H1 (cell line): ENCODE measurements around the gene YAF2. TPM values are rescaled to one million over a fixed set of nuclear protein-coding genes. Genes with fewer than 3 reads are reported as not detected.

ENCODE experiments used
- CTCF ChIA-PET: fragments of 300-600 bp; sonication (Branson Sonifier 250); formaldehyde crosslinking; loops from one replicate; lab custom pipeline; 2021; ENCODE audit not compliant: partially characterized antibody; lab: Charles Lee
- POLR2A ChIA-PET: fragments of 300-600 bp; sonication (Branson Sonifier 250); formaldehyde crosslinking; loops from one replicate; lab custom pipeline; 2021; ENCODE audit warnings: inconsistent platforms; ENCODE audit not compliant: partially characterized antibody; lab: Charles Lee
- DNase-seq, 2 experiments: peaks; one replicate each; pipeline versions ENCODE4 v3.0.0 to v3.0.0-alpha.2; 2010 to 2022; ENCODE audit warnings: low spot score in 2 of 2, low read depth in 1 of 2, mixed read lengths in 1 of 2
- FAIRE-seq: peaks from 2 replicates; lab custom pipeline; 2011; peaks lifted over from hg19 to GRCh38; lab: Jason Lieb, UNC
- H2AFZ ChIP-seq: 2 replicates; pipeline ENCODE4 v1.8.1; 2012; ENCODE audit warnings: low read length, inconsistent platforms
- H2AK5ac ChIP-seq: 2 replicates; pipeline ENCODE4 v1.6.1; 2013; ENCODE audit warnings: low read depth, low read length
- H2BK120ac ChIP-seq: replicated peaks from 2 replicates; pipeline ENCODE3; 2013; ENCODE audit warnings: low read depth, low read length, inconsistent platforms
- H2BK12ac ChIP-seq: 2 replicates; pipeline ENCODE4 v1.6.1; 2013; ENCODE audit warnings: low read depth, low read length
- H2BK15ac ChIP-seq: 2 replicates; pipeline ENCODE4 v1.6.1; 2013; ENCODE audit warnings: low read length
- H2BK20ac ChIP-seq: 2 replicates; pipeline ENCODE4 v1.6.1; 2013; ENCODE audit warnings: low read length
- H2BK5ac ChIP-seq: 2 replicates; pipeline ENCODE4 v1.6.1; 2013; ENCODE audit warnings: low read depth, low read length
- H3K14ac ChIP-seq: 2 replicates; pipeline ENCODE4 v1.6.1; 2013; ENCODE audit warnings: inconsistent platforms; ENCODE audit not compliant: insufficient read length
- H3K18ac ChIP-seq: 2 replicates; pipeline ENCODE4 v1.6.1; 2013; ENCODE audit warnings: low read length; ENCODE audit errors: extremely low read depth
- H3K23ac ChIP-seq: 2 replicates; pipeline ENCODE4 v1.6.1; 2013; ENCODE audit warnings: inconsistent platforms; ENCODE audit not compliant: insufficient read length
- H3K23me2 ChIP-seq: 2 replicates; pipeline ENCODE4 v1.6.1; 2013; ENCODE audit warnings: low read depth, low read length
- H3K27ac ChIP-seq: 2 replicates; pipeline ENCODE4 v1.6.1; 2011; ENCODE audit warnings: low read depth, low read length, inconsistent platforms
- H3K27me3 ChIP-seq, 4 experiments: replicated peaks in 1 of 4; 1 replicate in 1 of 4; 2 replicates in 3 of 4; pipeline versions ENCODE4 v1.6.1 to v1.8.1; 2011 to 2013; ENCODE audit warnings: low read length in 3 of 4, mild to moderate bottlenecking in 3 of 4, inconsistent platforms in 2 of 4, mixed read lengths in 2 of 4, moderate library complexity in 1 of 4; ENCODE audit not compliant: control insufficient read depth in 3 of 4, insufficient read depth in 3 of 4; ENCODE audit errors: extremely low read depth in 1 of 4
- H3K36me3 ChIP-seq, 4 experiments: 2 replicates each; pipeline versions ENCODE4 v1.6.1 to v1.8.1; 2011 to 2013; ENCODE audit warnings: mild to moderate bottlenecking in 4 of 4, low read length in 3 of 4, moderate library complexity in 2 of 4, control low read depth in 1 of 4, inconsistent platforms in 1 of 4; ENCODE audit not compliant: insufficient read depth in 4 of 4, control insufficient read depth in 2 of 4
- H3K4ac ChIP-seq: replicated peaks from 2 replicates; pipeline ENCODE3; 2013; ENCODE audit warnings: low read length, low read depth, mixed read lengths, inconsistent platforms; ENCODE audit not compliant: insufficient read length
- H3K4me1 ChIP-seq, 4 experiments: replicated peaks in 1 of 4; 1 replicate in 1 of 4; 2 replicates in 3 of 4; pipeline versions ENCODE4 v1.6.1 to v1.8.1; 2011 to 2013; ENCODE audit warnings: low read length in 3 of 4, inconsistent platforms in 2 of 4, mixed read lengths in 1 of 4; ENCODE audit not compliant: insufficient read depth in 4 of 4, control insufficient read depth in 3 of 4
- H3K4me2 ChIP-seq, 2 experiments: 2 replicates each; pipeline versions ENCODE4 v1.6.1 to v1.8.1; 2011 to 2013; ENCODE audit warnings: low read depth in 2 of 2, low read length in 2 of 2, control low read depth in 1 of 2, inconsistent platforms in 1 of 2, mild to moderate bottlenecking in 1 of 2; ENCODE audit not compliant: insufficient read depth in 1 of 2
- H3K4me3 ChIP-seq, 4 experiments: fragments of 200-600, 300-600 bp in 1 of 4; sonication (generic), shearing (Covaris generic), sonication (Bioruptor Twin) in 1 of 4; 2 replicates each; pipeline versions ENCODE4 v1.5.1 to v1.8.1; 2011 to 2016; ENCODE audit warnings: low read length in 4 of 4, low read depth in 3 of 4, control low read depth in 2 of 4, inconsistent platforms in 2 of 4, mild to moderate bottlenecking in 2 of 4, mixed read lengths in 1 of 4, moderate library complexity in 1 of 4; ENCODE audit not compliant: insufficient read depth in 2 of 4; ENCODE audit errors: extremely low read depth in 1 of 4
- H3K56ac ChIP-seq: replicated peaks from 2 replicates; pipeline ENCODE3; 2013; ENCODE audit warnings: low read depth, mild to moderate bottlenecking, mixed read lengths, low read length, inconsistent platforms; ENCODE audit not compliant: insufficient read length
- H3K79me1 ChIP-seq: 2 replicates; pipeline ENCODE4 v1.6.1; 2013; ENCODE audit warnings: low read depth, low read length, control low read depth
- H3K79me2 ChIP-seq, 2 experiments: 2 replicates each; pipeline versions ENCODE4 v1.6.1 to v1.8.1; 2012 to 2013; ENCODE audit warnings: low read length in 2 of 2, mild to moderate bottlenecking in 2 of 2, inconsistent platforms in 1 of 2; ENCODE audit not compliant: insufficient read depth in 2 of 2, control insufficient read depth in 1 of 2
- H3K9ac ChIP-seq, 4 experiments: replicated peaks in 1 of 4; 1 replicate in 1 of 4; 2 replicates in 3 of 4; pipeline versions ENCODE4 v1.6.1 to v1.8.1; 2011 to 2013; ENCODE audit warnings: low read depth in 3 of 4, low read length in 3 of 4, control low read depth in 2 of 4, mild to moderate bottlenecking in 2 of 4, moderate library complexity in 2 of 4, inconsistent platforms in 1 of 4; ENCODE audit errors: extremely low read depth in 1 of 4
- H3K9me3 ChIP-seq, 2 experiments: 2 replicates each; pipeline versions ENCODE4 v1.6.1 to v1.8.1; 2012 to 2013; ENCODE audit warnings: mild to moderate bottlenecking in 2 of 2, moderate library complexity in 2 of 2, control low read depth in 1 of 2, inconsistent platforms in 1 of 2, low read depth in 1 of 2, low read length in 1 of 2, mixed read lengths in 1 of 2; ENCODE audit not compliant: insufficient read depth in 2 of 2
- H4K20me1 ChIP-seq, 2 experiments: replicated peaks in 1 of 2; 2 replicates each; pipeline versions ENCODE3 to v1.8.1; 2011 to 2013; ENCODE audit warnings: inconsistent platforms in 2 of 2, low read length in 2 of 2, mild to moderate bottlenecking in 1 of 2; ENCODE audit not compliant: insufficient read depth in 2 of 2, control insufficient read depth in 1 of 2
- H4K5ac ChIP-seq: 2 replicates; pipeline ENCODE4 v1.6.1; 2013; ENCODE audit warnings: low read length, low read depth, mixed read lengths, inconsistent platforms; ENCODE audit not compliant: insufficient read length
- H4K8ac ChIP-seq: 2 replicates; pipeline ENCODE4 v1.8.0; 2013; ENCODE audit warnings: mild to moderate bottlenecking, moderate library complexity, low read length, inconsistent platforms; ENCODE audit not compliant: insufficient read depth; ENCODE audit errors: extremely low read depth
- H4K91ac ChIP-seq: replicated peaks from 2 replicates; pipeline ENCODE3; 2013; ENCODE audit warnings: low read length, mixed read lengths, inconsistent platforms; ENCODE audit not compliant: insufficient read length
- BACH1 ChIP-seq: IDR thresholded peaks from 2 replicates; pipeline ENCODE4 v1.6.1; 2012; ENCODE audit warnings: low read length, improper control_type of control experiment
- CBX5 ChIP-seq: fragments of 300-800, 300-1000 bp; sonication (generic); IDR thresholded peaks from 2 replicates; pipeline ENCODE4 v1.7.1; 2016; ENCODE audit warnings: antibody characterized with exemption, low read length, low read depth
- CBX8 ChIP-seq: fragments of 300-800, 300-1000 bp; sonication (generic); IDR thresholded peaks from 2 replicates; pipeline ENCODE4 v1.7.1; 2016; ENCODE audit warnings: low read depth, low read length, borderline replicate concordance
- CEBPB ChIP-seq: IDR thresholded peaks from 2 replicates; pipeline ENCODE4 v1.6.1; 2012; ENCODE audit warnings: low read depth, low read length
- CHD1 ChIP-seq: IDR thresholded peaks from 2 replicates; pipeline ENCODE4 v1.6.1; 2012; ENCODE audit warnings: low read depth, low read length, improper control_type of control experiment
- EGR1 ChIP-seq: IDR thresholded peaks from 2 replicates; pipeline ENCODE4 v1.6.1; 2011; ENCODE audit warnings: low read depth, low read length, borderline replicate concordance
- EZH2 ChIP-seq: fragments of 200-600 bp; sonication (generic); IDR thresholded peaks from 2 replicates; pipeline ENCODE4 v1.7.1; 2012; ENCODE audit warnings: low read depth, mild to moderate bottlenecking, moderate library complexity, low read length, inconsistent platforms; ENCODE audit not compliant: severe bottlenecking
- GABPA ChIP-seq: IDR thresholded peaks from 2 replicates; pipeline ENCODE4 v1.6.1; 2011; ENCODE audit warnings: mild to moderate bottlenecking, low read length, moderate library complexity, borderline replicate concordance; ENCODE audit not compliant: insufficient read depth
- RAD21 ChIP-seq, 2 experiments: IDR thresholded peaks in 1 of 2; conservative IDR thresholded peaks in 1 of 2; 2 replicates each; pipeline ENCODE4 v1.6.1; 2011; ENCODE audit warnings: low read depth in 2 of 2, low read length in 2 of 2, improper control_type of control experiment in 1 of 2, inconsistent platforms in 1 of 2, mild to moderate bottlenecking in 1 of 2, moderate library complexity in 1 of 2
- RFX5 ChIP-seq: IDR thresholded peaks from 2 replicates; pipeline ENCODE4 v1.6.1; 2011; ENCODE audit warnings: low read depth, low read length, improper control_type of control experiment, borderline replicate concordance
- SP2 ChIP-seq: IDR thresholded peaks from 2 replicates; pipeline ENCODE4 v1.6.1; 2012; ENCODE audit warnings: mild to moderate bottlenecking, low read length, inconsistent platforms
- SP4 ChIP-seq: IDR thresholded peaks from 2 replicates; pipeline ENCODE4 v1.6.1; 2012; ENCODE audit warnings: low read length, inconsistent platforms
- SUZ12 ChIP-seq: fragments of 200-600 bp; sonication (generic); IDR thresholded peaks from 2 replicates; pipeline ENCODE4 v1.6.1; 2012; ENCODE audit warnings: mild to moderate bottlenecking, inconsistent platforms, low read length, moderate library complexity, mixed read lengths
- TAF1 ChIP-seq: IDR thresholded peaks from 2 replicates; pipeline ENCODE4 v1.6.1; 2011; ENCODE audit warnings: mild to moderate bottlenecking, low read depth, low read length
- TBP ChIP-seq: IDR thresholded peaks from 2 replicates; pipeline ENCODE4 v1.6.1; 2011; ENCODE audit warnings: low read depth, low read length, improper control_type of control experiment
- WGBS, 2 experiments: shearing (Covaris generic) in 1 of 2; methylation state at CpG; one replicate each; pipeline versions ENCODE4 v1.1.6 to v1.1.7; 2013 to 2015; ENCODE audit warnings: low lambda C conversion rate in 2 of 2, mixed read lengths in 2 of 2, inconsistent platforms in 1 of 2, low coverage in 1 of 2, missing lambda C conversion rate in 1 of 2; ENCODE audit not compliant: insufficient replicate concordance in 2 of 2, insufficient coverage in 1 of 2, insufficient read length in 1 of 2; ENCODE audit errors: extremely low coverage in 1 of 2, missing lambda C conversion rate in 1 of 2; 5-methylcytosine and 5-hydroxymethylcytosine counted together
- polyA plus RNA-seq, 7 experiments: library from polyadenylated mRNA; depleted of rRNA in 3 of 7; stranded (reverse) in 5 of 7; unstranded in 2 of 7; fragments of >200 nt in 5 of 7; fragments of 200-250 nt in 2 of 7; gene quantifications; 1 replicate in 5 of 7; 2 replicates in 1 of 7; 4 replicates in 1 of 7; pipeline versions ENCODE4 v1.2.1 to v1.2.3, GENCODE V29; 2011 to 2013; ENCODE audit warnings: missing spikeins in 2 of 7, mixed read lengths in 2 of 7
- total RNA-seq: library from RNA; stranded (reverse); fragmentation: NEBNext Ultra II Directional; extraction: Animal tissue kit (Norgen Biotek cat#: 25700); gene quantifications from 2 replicates; pipeline ENCODE4 v1.2.1, GENCODE V29; 2021

YAF2 gene
- total and polyA plus RNA-seq, 2 of the 8 experiments (the other 6 are each of a cell fraction or from before 2014, with no cell fraction given): 0.50 to 2.2 TPM

GRCh38 chr12:42237853-42238239, 202 bp downstream of the YAF2 start:
- Histone ChIP-seq H3K23me2 (peaks cover 6% of the 10 kb centered on the region; the same call in 1 of the 2 replicates), H4K91ac (no peak overlapping the region), H3K56ac (no peak overlapping the region), H4K8ac (peak overlapping the region; percentile 4; the same call in 1 of the 2 replicates), H3K23ac (no peak overlapping the region), H4K20me1 (peaks cover 11 to 12% of the 10 kb centered on the region in 2 experiments), H2BK5ac (no peak overlapping the region), H3K14ac (no peak overlapping the region), H3K79me2 (no peaks in the 10 kb centered on the region), H3K9ac (peak overlapping the region in 1 of 4 experiments; percentile 77; a peak in 1 of 7 replicates), H2BK12ac (no peak overlapping the region), H3K4ac (no peak overlapping the region), H2AK5ac (no peak overlapping the region), H3K36me3 (no peaks in the 10 kb centered on the region; a peak in 1 of 8 replicates), H3K9me3 (no peaks in the 10 kb centered on the region; a peak in 1 of 4 replicates), H3K27ac (no peak overlapping the region), H3K4me2 (peak overlapping the region; percentile 61 to 79), H2BK20ac (no peak overlapping the region), H4K5ac (no peak overlapping the region), H3K18ac (no peak overlapping the region), H3K4me1 (peaks cover 0 to 4% (median 2%) of the 10 kb centered on the region in 4 experiments; a peak in 2 of 7 replicates), H3K79me1 (no peaks in the 10 kb centered on the region), H2AFZ (no peak overlapping the region), H2BK15ac (no peak overlapping the region), H3K4me3 (peak overlapping the region; percentile 34 to 63 (median 57)), H2BK120ac (no peak overlapping the region), H3K27me3 (peaks cover 41 to 83% (median 67%) of the 10 kb centered on the region in 4 experiments)
- DNase-seq (no peak), FAIRE-seq (no peak)
- CTCF ChIA-PET: no interaction called here
- WGBS, 2 experiments: 4% methylated on average over 8 of the region's 54 CpGs; no CpG with 5 or more reads in 1 of the 2 experiments
- POLR2A ChIA-PET: no interaction called here
- TF ChIP-seq SP4: no peak
- 0 out of 2 replicates have a peak, but pooled peaks have one; percentile 12 for TF ChIP-seq TAF1
- TF ChIP-seq CBX8: no peak
- no peak for TF ChIP-seq CHD1
- no peak for TF ChIP-seq TBP
- no peak for TF ChIP-seq BACH1
- TF ChIP-seq EGR1: no peak
- no peak for TF ChIP-seq EZH2
- TF ChIP-seq RFX5: no peak
- no peak for TF ChIP-seq SP2
- TF ChIP-seq RAD21 (IDR thresholded peaks at IDR 0.05 in 1 of 2, conservative IDR thresholded peaks at IDR 0.05 in 1 of 2; ENCODE audit: low read depth in 2 of 2, low read length in 2 of 2): no peak
- no peak for TF ChIP-seq CEBPB
- TF ChIP-seq SUZ12: no peak
- TF ChIP-seq CBX5: no peak
- no peak for TF ChIP-seq GABPA
